Body of pancreas (tissue), 4 donors: ENCODE measurements around the gene WRAP73.

Source experiments
- CTCF ChIP-seq, 7 experiments: fragments of 450-650 bp in 4 of 7; fragments of 200-600 bp in 3 of 7; sonication (generic) in 3 of 7; IDR thresholded peaks; one replicate each; pipeline ENCODE4 v1.5.1; 2016 to 2019; ENCODE audit warnings: antibody characterized with exemption in 7 of 7
- POLR2A ChIP-seq, 3 donors: fragments of 450-650 bp; IDR thresholded peaks; one replicate each; pipeline ENCODE4 v1.6.1; 2016; ENCODE audit warnings: antibody characterized with exemption in 3 of 3, mild to moderate bottlenecking in 2 of 3

DNA sequence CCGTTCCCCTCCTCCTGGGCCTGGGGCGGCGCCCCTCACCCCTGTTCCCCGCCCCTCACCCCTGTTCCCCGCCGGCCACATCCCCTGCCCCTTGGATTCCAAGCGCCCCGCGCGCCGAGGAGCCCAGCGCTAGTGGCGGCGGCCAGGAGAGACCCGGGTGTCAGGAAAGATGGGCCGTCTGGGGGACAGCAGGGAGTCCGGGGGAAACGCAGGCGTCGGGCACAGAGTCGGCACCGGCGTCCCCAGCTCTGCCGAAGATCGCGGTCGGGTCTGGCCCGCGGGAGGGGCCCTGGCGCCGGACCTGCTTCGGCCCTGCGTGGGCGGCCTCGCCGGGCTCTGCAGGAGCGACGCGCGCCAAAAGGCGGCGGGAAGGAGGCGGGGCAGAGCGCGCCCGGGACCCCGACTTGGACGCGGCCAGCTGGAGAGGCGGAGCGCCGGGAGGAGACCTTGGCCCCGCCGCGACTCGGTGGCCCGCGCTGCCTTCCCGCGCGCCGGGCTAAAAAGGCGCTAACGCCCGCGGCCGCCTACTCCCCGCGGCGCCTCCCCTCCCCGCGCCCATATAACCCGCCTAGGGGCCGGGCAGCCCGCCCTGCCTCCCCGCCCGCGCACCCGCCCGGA is 2.1 kb upstream of the WRAP73 start, which contains the start of gene TP73:
- TF ChIP-seq CTCF (IDR thresholded peaks at IDR 0.05) (no peak), POLR2A (IDR thresholded peaks at IDR 0.05) (no peak)
